Stimulated activated effector memory CD8-positive, alpha-beta T cell treated with anti-CD3 and anti-CD28 coated beads, Interleukin-12 subunit alpha, Interleukin-12 subunit beta, amount 100 ng/mL, for 72 hours (primary cell): ENCODE measurements around the gene GPR161.

Experiments used
- ATAC-seq: fragments of 150-1000 bp; cut with Tn5 transposase; 2 replicates; pipeline ENCODE4 v1.10.0; 2021
- DNase-seq, 2 donors: peaks; one replicate each; pipeline ENCODE4 v3.0.0; 2021 to 2022; ENCODE audit warnings: low spot score in 2 of 2
- H3K27ac Mint-ChIP-seq: one replicate; pipeline ENCODE4 v1.8.0; 2022; ENCODE audit warnings: mild to moderate bottlenecking, mixed read lengths
- H3K36me3 Mint-ChIP-seq: one replicate; pipeline ENCODE4 v1.8.0; 2022; ENCODE audit warnings: mild to moderate bottlenecking, mixed read lengths
- H3K4me1 Mint-ChIP-seq: one replicate; pipeline ENCODE4 v1.8.0; 2022; ENCODE audit warnings: mixed read lengths
- H3K4me3 Mint-ChIP-seq: one replicate; pipeline ENCODE4 v1.8.0; 2022; ENCODE audit warnings: mild to moderate bottlenecking, mixed read lengths
- H3K9me3 Mint-ChIP-seq: one replicate; pipeline ENCODE4 v1.8.0; 2022; ENCODE audit warnings: mixed read lengths

GPR161 gene

GRCh38 chr1:168102487-168102886 lies 34.2 kb downstream of the GPR161 start:
- no peaks in the 10 kb centered on the region for H3K9me3 Mint-ChIP-seq
- DNase-seq (no peak), ATAC-seq (peak; percentile 40)
- no peak overlapping the region for H3K4me3 Mint-ChIP-seq
- no peaks in the 10 kb centered on the region for H3K36me3 Mint-ChIP-seq
- no peaks in the 10 kb centered on the region for H3K4me1 Mint-ChIP-seq
- H3K27ac Mint-ChIP-seq, result no peak overlapping the region

DNA sequence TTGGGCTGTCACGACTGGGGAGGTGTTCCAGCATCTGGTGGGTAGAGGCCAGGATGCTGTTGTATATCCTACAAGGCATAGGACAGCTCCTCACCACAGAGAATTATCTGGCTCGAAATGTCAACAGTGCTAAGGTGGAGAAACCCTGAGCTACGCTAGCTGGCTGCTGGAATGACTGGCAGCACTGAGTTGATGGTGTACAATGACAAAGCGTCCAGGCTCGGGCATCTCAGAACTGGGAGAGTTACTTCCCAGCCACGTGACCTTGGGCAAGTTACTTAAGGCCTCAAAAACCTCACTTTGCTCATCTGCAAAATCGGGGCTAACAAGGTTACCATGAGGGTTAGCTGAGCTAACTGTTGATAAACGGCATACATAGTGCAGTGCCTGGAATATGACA lies 35.4 kb downstream of the GPR161 start:
- Mint-ChIP-seq H3K36me3 (no peaks in the 10 kb centered on the region), H3K4me1 (no peaks in the 10 kb centered on the region), H3K4me3 (no peak overlapping the region), H3K9me3 (no peaks in the 10 kb centered on the region), H3K27ac (no peak overlapping the region)
- ATAC-seq (no peak), DNase-seq (no peak)

GRCh38 chr1:168100315-168101002 lies 36.3 kb downstream of the GPR161 start:
- Mint-ChIP-seq H3K27ac (no peak overlapping the region), H3K36me3 (no peaks in the 10 kb centered on the region), H3K9me3 (no peaks in the 10 kb centered on the region), H3K4me3 (no peak overlapping the region), H3K4me1 (no peaks in the 10 kb centered on the region)
- ATAC-seq (no peak), DNase-seq (no peak)

DNA sequence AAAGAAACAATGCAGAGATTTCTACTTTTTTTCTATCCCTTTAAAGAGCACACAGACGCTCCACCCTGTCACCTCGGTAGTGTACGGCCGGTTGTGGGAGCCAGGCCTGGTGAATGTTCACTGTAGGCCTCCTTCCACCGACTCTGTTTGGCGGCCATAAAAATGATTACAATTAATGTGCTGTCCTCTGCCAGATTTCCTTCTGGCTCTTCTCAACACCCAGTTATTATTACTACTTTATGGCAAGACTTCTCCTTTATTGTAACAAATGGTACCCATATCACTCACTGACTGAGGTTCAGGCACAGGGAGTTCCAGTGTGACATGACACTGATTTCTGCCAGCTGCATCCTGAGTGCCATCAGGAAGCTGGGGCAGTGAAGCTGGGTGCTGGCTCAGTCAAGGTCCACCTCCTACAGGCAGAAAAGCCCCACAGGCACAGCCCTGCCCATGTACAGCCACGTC lies 37.4 kb downstream of the GPR161 start:
- Mint-ChIP-seq H3K27ac (no peak overlapping the region), H3K36me3 (no peaks in the 10 kb centered on the region), H3K9me3 (no peaks in the 10 kb centered on the region), H3K4me3 (no peak overlapping the region), H3K4me1 (no peaks in the 10 kb centered on the region)
- DNase-seq (no peak), ATAC-seq (no peak)

DNA sequence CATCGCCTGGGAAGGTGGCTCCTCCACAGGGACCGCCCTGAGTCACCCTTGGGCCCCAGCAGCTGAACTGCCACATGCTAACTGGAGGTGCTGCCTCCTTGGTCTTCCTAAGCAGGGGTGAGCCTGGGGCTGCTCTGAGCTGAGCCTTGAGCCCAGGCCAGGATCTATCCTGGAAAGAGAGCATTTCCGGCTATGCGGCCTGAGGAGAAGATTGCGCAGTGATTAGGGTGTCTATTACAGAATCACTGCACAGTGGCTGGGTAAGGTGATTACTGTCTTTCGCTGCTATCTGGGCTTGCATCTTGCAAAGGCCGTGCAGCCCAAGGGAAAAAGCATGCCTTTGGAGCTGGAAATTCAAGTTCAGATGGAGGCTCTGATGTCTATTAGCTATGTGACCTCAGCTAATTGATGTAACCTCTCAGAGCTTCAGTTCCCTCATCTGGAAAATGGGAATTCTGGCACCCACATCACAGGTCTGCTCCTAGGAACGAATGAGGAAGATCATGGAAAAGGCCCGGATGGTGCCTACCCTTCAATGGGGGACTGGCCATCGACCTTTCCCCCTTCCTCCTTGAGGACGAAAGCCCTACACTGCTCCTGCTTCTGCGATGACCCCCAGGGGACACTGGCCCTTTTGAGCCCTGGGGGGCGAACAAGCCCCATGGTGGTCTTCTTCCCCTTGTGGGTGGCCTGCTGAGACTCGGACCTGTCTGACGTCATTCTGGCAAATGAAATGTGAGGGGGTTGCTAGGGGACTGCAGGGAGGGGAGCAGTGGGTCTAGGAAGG lies 38.0 kb downstream of the GPR161 start:
- no peak for DNase-seq
- H3K27ac Mint-ChIP-seq, result no peak overlapping the region
- no peaks in the 10 kb centered on the region for H3K36me3 Mint-ChIP-seq
- no peak overlapping the region for H3K4me3 Mint-ChIP-seq
- no peaks in the 10 kb centered on the region for H3K4me1 Mint-ChIP-seq
- peak; percentile 29 for ATAC-seq
- H3K9me3 Mint-ChIP-seq, result no peaks in the 10 kb centered on the region

DNA sequence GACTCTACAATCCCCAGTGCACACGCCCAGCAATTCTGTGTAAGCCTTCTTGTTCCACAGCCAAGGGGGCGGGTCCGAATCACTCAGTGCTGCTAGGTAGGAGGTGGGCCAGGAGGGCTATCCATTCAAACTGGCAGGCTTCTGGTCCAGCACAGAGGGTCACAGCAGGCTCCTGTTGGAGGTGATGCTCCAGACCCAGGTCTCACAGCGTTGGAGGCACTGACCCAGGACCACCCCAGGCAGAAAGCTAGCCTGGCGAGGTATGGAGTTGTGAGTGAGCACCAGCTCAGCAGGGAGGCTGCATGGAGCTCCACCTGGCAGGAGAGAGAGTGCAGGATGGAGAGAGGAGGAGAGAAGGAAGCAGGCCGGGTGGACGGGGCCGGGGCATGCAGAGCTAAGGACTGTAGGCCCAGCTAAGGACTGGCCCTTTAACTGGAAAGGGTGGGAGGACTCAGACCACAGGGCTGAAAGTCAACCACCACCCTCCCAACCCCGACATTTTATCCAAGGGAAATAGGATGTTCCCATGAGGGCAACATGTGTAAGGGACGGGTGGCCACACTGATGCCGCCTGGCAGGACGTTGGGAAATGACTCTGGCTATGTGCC lies 38.7 kb downstream of the GPR161 start:
- H3K9me3 Mint-ChIP-seq, result no peaks in the 10 kb centered on the region
- no peak overlapping the region for H3K27ac Mint-ChIP-seq
- no peaks in the 10 kb centered on the region for H3K36me3 Mint-ChIP-seq
- no peak for DNase-seq
- ATAC-seq, result peak; percentile 14
- H3K4me3 Mint-ChIP-seq, result no peak overlapping the region
- H3K4me1 Mint-ChIP-seq, result no peaks in the 10 kb centered on the region

DNA sequence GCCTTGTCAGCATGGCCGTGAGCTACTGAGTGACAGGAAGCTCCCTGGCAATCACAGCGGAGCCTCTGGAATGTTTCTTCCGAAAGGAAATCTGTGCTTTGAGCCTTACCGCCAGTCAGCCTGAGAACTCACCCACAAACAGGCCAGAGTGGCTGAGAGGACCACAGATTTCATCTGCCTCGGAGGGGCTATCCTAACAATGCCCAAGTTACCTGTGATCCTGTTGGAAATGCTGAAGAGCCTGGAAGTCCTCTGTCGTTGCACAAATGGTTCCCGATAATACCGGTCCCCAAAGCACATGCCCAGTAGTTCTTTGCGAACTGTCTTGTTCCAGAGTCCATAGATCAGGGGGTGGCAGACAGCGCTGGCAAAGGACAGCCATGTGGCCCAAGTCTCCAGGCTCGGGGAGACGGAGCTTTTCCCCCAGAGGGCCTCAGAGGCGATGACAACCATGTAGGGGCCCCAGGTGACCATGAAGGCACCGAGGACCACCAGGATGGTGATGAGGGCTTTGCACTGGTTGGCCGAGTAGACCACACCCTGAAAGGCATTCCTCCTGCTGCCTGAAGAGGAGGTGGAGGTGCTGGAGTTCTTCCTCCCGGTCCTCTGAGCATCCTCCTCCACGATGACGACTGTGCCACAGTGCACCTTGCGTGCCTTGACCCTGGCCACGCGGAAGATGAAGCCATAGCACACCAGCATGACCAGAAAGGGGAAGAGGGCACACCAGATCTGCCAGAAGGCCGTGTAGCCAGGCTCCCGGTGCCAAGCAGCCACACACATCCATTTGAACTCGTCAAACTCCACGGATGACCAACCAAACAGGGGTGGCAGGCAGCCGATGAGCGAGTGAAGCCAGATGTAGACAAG lies 40.2 kb downstream of the GPR161 start:
- Mint-ChIP-seq H3K9me3 (no peaks in the 10 kb centered on the region), H3K36me3 (no peaks in the 10 kb centered on the region), H3K27ac (no peak overlapping the region), H3K4me3 (no peak overlapping the region), H3K4me1 (no peaks in the 10 kb centered on the region)
- ATAC-seq, result no peak
- DNase-seq, result no peak

DNA sequence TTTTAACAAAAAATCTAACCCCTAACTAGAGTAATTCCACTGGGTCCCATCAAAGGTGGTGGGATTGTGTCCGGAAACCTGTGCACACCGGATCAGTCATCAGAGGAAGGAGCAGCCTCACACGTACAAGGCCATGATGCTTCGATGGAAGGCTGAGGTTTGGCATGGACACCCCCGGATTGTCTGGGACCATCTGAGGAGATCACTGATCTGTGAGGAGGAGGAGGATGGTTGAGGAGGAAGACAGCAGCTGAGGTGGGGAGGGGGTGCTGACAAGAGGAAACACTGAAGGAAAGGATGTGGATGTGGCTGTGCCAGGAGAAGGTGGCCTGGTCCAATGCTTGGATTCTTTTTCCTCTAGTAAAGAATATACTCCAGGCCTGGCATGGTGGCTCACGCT lies 41.3 kb downstream of the GPR161 start:
- no peak for DNase-seq
- no peaks in the 10 kb centered on the region for H3K9me3 Mint-ChIP-seq
- no peaks in the 10 kb centered on the region for H3K36me3 Mint-ChIP-seq
- H3K4me1 Mint-ChIP-seq, result no peaks in the 10 kb centered on the region
- no peak for ATAC-seq
- no peak overlapping the region for H3K27ac Mint-ChIP-seq
- no peak overlapping the region for H3K4me3 Mint-ChIP-seq

- Mint-ChIP-seq H3K4me1 (no peaks in the 10 kb centered on the region), H3K36me3 (no peaks in the 10 kb centered on the region), H3K27ac (no peak overlapping the region), H3K9me3 (no peaks in the 10 kb centered on the region), H3K4me3 (no peak overlapping the region)
- ATAC-seq, result no peak
- no peak for DNase-seq
Observed at GRCh38 chr1:168093616-168094015, 43.1 kb downstream of the GPR161 start.

GRCh38 chr1:168092566-168093355 lies 44.0 kb downstream of the GPR161 start:
- ATAC-seq, result no peak
- no peak overlapping the region for H3K4me3 Mint-ChIP-seq
- H3K27ac Mint-ChIP-seq, result no peak overlapping the region
- H3K36me3 Mint-ChIP-seq, result no peaks in the 10 kb centered on the region
- no peaks in the 10 kb centered on the region for H3K4me1 Mint-ChIP-seq
- no peaks in the 10 kb centered on the region for H3K9me3 Mint-ChIP-seq
- DNase-seq, result no peak

- H3K4me1 Mint-ChIP-seq, result no peaks in the 10 kb centered on the region
- ATAC-seq (no peak), DNase-seq (no peak)
- H3K36me3 Mint-ChIP-seq, result no peaks in the 10 kb centered on the region
- H3K4me3 Mint-ChIP-seq, result no peak overlapping the region
- H3K27ac Mint-ChIP-seq, result no peak overlapping the region
- H3K9me3 Mint-ChIP-seq, result no peaks in the 10 kb centered on the region
Observed at GRCh38 chr1:168091720-168092550, 44.8 kb downstream of the GPR161 start.

GRCh38 chr1:168091063-168091462 lies 45.7 kb downstream of the GPR161 start:
- no peaks in the 10 kb centered on the region for H3K4me1 Mint-ChIP-seq
- H3K4me3 Mint-ChIP-seq, result no peak overlapping the region
- ATAC-seq, result no peak
- no peaks in the 10 kb centered on the region for H3K36me3 Mint-ChIP-seq
- peak in 1 of 2 donors; percentile 22 for DNase-seq
- no peaks in the 10 kb centered on the region for H3K9me3 Mint-ChIP-seq
- no peak overlapping the region for H3K27ac Mint-ChIP-seq

DNA sequence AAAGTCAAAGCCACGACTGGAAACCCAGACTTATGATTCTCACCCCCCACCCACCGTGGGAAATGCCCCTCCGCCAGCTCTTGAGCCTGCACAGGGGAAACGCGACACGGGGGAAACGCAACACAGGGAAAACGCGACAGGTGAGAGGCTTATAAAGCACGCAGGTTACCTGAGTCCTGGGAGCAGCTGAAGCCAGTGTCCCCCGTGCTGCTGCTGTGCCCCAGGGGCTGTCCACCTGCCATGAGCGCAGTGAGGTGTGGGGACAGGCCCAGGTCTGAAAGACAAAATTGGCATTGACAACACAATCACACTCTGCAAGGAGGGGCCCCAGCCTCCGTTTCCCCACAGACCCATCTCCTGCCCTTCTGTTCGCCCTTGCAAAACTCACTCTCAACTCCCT lies 46.3 kb downstream of the GPR161 start:
- H3K9me3 Mint-ChIP-seq, result no peaks in the 10 kb centered on the region
- no peak overlapping the region for H3K27ac Mint-ChIP-seq
- peak in 1 of 2 donors; percentile 38 for DNase-seq
- no peak overlapping the region for H3K4me3 Mint-ChIP-seq
- ATAC-seq, result no peak
- H3K4me1 Mint-ChIP-seq, result no peaks in the 10 kb centered on the region
- no peaks in the 10 kb centered on the region for H3K36me3 Mint-ChIP-seq

DNA sequence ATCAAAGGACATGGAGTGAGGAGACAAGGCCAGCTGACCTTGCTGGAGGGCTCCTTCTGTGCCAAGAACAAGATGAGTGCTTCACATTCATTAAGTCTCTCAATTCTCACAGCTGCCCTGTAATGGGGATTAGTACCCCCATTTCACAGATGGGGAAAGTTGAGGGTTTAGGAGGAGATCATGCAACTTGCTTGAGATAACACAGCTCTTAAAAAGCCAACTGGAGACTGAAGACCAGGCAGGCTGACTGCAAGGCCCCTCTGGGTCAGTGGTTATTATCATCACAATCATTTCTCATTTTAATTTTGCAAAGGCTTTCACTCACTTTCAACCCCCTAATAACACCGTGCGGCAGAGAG lies 46.8 kb downstream of the GPR161 start:
- Mint-ChIP-seq H3K4me3 (no peak overlapping the region), H3K27ac (no peak overlapping the region), H3K9me3 (no peaks in the 10 kb centered on the region), H3K36me3 (no peaks in the 10 kb centered on the region), H3K4me1 (no peaks in the 10 kb centered on the region)
- peak in 1 of 2 donors; percentile 38 for DNase-seq
- no peak for ATAC-seq
